Airway epithelial cell (primary cell): ENCODE data around the gene FCRL6. TPM values are rescaled to one million over a fixed set of nuclear protein-coding genes. Genes with fewer than 3 reads are reported as not detected.

Source experiments
- total RNA-seq: library from RNA; depleted of rRNA; stranded (reverse); fragments of >200 nt; gene quantifications from 2 replicates; pipeline ENCODE4 v1.2.3, GENCODE V29; 2015

The FCRL6 gene, protein sequence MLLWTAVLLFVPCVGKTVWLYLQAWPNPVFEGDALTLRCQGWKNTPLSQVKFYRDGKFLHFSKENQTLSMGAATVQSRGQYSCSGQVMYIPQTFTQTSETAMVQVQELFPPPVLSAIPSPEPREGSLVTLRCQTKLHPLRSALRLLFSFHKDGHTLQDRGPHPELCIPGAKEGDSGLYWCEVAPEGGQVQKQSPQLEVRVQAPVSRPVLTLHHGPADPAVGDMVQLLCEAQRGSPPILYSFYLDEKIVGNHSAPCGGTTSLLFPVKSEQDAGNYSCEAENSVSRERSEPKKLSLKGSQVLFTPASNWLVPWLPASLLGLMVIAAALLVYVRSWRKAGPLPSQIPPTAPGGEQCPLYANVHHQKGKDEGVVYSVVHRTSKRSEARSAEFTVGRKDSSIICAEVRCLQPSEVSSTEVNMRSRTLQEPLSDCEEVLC
- total RNA-seq: not detected in 2 replicates

DNA sequence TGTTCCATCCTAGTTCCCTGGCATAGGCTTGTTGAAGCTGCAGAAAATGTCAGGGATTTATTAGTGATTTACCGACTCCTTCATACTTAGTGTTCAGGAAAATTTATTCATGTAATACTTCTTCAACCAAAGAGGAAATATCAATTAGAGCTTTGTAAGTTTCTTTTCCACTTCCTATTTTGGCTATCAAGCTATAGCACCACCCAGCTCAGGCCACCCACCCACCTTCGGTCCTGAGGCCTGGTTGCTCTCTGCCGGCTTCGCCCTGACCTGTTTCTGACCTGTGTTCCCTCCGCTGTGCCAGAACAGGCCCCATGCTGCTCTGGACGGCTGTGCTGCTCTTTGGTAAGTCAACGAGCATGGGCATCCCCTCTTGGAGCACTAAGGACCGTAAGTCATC lies at the start of gene FCRL6:
TSS of gene FCRL6 (plus strand) at position 250 of the 400 bp plus-strand sequence. CDS start at position 315, 65 bp downstream.

DNA sequence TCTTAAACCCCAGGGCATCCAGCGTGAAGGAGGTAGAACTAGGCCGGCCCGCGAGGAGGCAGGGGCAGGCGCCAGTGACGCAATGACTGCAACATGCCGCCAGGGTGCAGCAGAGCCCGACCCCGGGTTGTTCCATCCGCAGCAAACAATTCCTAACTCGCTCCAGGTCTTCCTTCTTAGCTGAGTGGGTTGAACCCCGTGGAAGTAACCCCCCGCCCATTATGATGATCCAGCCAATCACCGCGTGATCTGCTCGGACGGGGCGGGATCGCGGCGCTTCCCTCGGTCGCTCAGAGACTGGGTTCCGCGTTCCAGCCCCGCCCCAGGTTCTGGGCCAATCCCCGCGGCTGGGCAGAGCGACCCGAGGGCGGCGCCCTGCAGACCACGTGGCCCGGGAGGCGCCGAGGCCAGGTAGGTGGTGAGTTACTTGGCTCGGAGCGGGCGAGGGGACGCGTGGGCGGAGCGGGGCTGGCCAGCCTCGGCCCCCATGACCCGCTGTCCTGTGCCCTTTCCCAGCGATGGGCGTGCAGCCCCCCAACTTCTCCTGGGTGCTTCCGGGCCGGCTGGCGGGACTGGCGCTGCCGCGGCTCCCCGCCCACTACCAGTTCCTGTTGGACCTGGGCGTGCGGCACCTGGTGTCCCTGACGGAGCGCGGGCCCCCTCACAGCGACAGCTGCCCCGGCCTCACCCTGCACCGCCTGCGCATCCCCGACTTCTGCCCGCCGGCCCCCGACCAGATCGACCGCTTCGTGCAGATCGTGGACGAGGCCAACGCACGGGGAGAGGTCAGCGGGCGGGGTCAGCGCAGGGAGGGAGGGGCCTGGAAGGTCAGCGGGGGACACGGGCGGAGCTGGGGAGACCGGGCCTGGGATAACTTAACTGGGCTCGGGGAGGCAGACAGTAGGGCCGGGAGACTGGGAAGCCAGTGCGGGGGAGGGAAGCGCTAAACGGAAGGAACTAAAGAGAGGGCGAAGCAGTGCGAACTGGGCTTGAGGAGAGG lies 21.3 kb upstream of the FCRL6 start, which contains the start of gene DUSP23:
TSS of gene DUSP23 (plus strand) at position 380 of the 1,000 bp plus-strand sequence. CDS start at position 519, 139 bp downstream.

DNA sequence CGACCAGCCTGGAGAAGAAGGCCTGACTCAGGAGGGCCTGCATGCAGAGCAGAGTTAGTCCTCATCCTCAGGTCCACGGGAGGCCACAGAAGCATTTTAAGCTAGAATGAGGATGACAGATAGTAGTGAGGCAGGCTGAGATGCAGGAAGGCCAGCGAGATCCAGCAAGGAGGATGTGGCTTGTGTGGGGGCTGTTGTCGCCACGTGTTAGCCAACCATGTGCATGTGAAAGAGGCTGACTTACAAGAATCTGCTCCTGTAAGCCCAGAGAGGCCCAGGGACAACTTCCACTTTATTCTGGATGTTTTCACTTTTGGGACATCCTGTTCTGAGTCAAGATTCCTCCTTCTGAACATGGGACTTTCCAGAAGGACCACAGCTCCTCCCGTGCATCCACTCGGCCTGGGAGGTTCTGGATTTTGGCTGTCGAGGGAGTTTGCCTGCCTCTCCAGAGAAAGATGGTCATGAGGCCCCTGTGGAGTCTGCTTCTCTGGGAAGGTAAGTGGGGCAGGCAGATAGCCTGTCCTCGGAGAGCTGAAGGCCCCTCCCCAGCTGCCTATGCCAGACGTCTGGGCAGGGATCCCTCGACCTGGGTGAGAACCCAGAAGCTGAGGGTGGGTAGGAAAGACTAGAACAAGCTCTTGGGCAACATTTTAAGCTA lies 24.4 kb downstream of the FCRL6 start, which contains the start of gene SLAMF8:
TSS of gene SLAMF8 (plus strand) at position 433 of the 661 bp plus-strand sequence. CDS start at position 459, 26 bp downstream.

DNA sequence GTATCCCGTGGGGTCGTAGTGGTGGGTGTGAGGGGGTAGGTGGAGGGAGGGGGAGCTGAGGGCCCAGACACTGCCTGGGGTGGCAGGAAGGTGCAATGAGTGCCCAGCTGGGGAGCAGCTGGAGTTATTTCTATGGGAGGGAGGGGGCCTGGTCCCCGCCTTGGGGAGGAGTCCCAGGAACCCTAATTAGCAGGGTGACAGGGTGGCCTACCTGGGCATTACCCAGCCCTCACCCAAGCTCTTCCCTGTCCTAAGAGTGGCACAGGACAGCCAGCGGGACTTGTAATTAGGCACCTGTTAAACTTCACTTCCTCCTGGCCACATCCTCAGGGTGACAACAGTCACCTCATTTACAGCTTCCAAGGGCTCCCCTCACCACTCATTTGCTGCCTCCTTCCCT lies 60.4 kb downstream of the FCRL6 start, which contains the start of gene VSIG8:
TSS of gene VSIG8 (minus strand) at position 101 of the 400 bp plus-strand sequence. CDS start 136 bp downstream, outside the sequence.

Other genes starting within 250 kb of the FCRL6 start
- gene APCS, start 214.5 kb upstream of the FCRL6 start, total RNA-seq: not detected in 2 replicates
- not detected in 2 replicates for gene CRP, start 87.8 kb upstream of the FCRL6 start, total RNA-seq
- gene DUSP23, start 21.4 kb upstream of the FCRL6 start, total RNA-seq: 42.0 and 75.6 TPM in 2 replicates
- not detected in 2 replicates for gene SLAMF8, start 24.5 kb downstream of the FCRL6 start, total RNA-seq
- 0.05 and 0.21 TPM in 2 replicates for gene VSIG8, start 60.3 kb downstream of the FCRL6 start, total RNA-seq
- 0.09 and 0.49 TPM in 2 replicates for gene CFAP45, start 97.8 kb downstream of the FCRL6 start, total RNA-seq
- 816 and 871 TPM in 2 replicates for gene TAGLN2, start 123.1 kb downstream of the FCRL6 start, total RNA-seq
- gene IGSF9, start 143.3 kb downstream of the FCRL6 start, total RNA-seq: 42.0 and 44.1 TPM in 2 replicates
- 32.0 and 35.2 TPM in 2 replicates for gene SLAMF9, start 151.9 kb downstream of the FCRL6 start, total RNA-seq
- gene PIGM, start 229.6 kb downstream of the FCRL6 start, total RNA-seq: 2.2 and 2.3 TPM in 2 replicates